ENCODE results near the gene PCCA.

PCCA gene

DNA sequence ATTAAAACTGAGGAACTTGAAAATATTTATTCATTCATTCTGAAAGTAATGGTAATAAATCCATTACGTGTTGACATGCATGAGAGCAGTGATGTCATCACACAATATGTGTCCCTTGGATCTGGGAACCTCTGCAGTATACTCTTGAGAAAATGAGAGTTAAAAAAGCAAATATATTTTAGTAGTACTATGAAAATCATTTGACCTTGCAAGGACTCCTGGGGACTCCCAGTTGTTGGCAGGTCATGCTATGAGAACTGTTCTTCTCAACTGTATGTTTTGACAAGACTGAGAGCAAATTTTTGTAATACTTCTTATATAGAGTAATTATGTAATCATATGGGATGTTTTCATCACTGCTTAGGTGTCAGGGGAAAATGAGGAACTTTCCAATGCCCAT is 249.4 kb downstream of the PCCA start:
- H3K4me3 ChIP-seq (ENCODE audit: low read depth, low read length) = no peak overlapping the region
- peaks cover 2% of the 10 kb centered on the region; the same call in 1 of the 2 replicates for H3K9me3 ChIP-seq (ENCODE audit: control insufficient read depth, insufficient read depth, low read length)
- no peak overlapping the region for H3K27ac ChIP-seq (ENCODE audit: low read depth, low read length)
- no peaks in the 10 kb centered on the region for H3K27me3 ChIP-seq (ENCODE audit: control insufficient read depth, insufficient read depth, low read length)
- no peak overlapping the region for H3K9ac ChIP-seq (ENCODE audit: low read depth, low read length)
- H3K36me3 ChIP-seq (ENCODE audit: control insufficient read depth, insufficient read depth, low read length) = peaks cover 26% of the 10 kb centered on the region
- H3K4me1 ChIP-seq (ENCODE audit: control insufficient read depth, insufficient read depth, low read length) = 0 out of 2 replicates have a peak, but pooled peaks cover 3% of the 10 kb centered on the region

DNA sequence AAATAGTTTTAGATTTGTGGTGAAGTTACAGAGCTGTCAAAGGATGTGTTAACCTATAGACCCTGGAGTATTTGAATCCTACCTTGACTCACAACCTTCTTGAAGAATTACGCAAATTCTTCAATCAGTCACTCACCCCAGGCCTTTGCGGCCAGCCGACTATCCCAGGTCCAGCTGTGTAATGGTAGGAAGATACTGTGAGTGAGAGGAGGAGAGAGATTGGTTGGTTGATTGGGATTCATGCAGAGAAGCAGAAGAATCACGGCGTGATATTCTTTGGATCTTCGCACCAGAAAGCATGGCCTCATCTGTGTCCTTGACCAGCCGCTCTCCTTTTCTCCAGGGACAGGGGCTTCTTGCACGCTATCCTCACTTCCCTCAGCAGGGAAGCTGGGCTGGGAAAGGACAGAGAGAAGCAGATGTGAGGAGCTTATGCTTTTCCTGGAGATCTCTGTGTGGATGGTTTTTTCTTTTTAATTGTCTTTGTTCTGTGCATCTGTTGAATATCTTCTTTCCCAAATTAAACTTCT is 250.6 kb downstream of the PCCA start:
- H3K9ac ChIP-seq (ENCODE audit: low read depth, low read length) = no peak overlapping the region
- H3K9me3 ChIP-seq (ENCODE audit: control insufficient read depth, insufficient read depth, low read length) = peaks cover under 1% of the 10 kb centered on the region; the same call in 1 of the 2 replicates
- no peak overlapping the region for H3K27ac ChIP-seq (ENCODE audit: low read depth, low read length)
- H3K4me3 ChIP-seq (ENCODE audit: low read depth, low read length) = no peak overlapping the region
- H3K4me1 ChIP-seq (ENCODE audit: control insufficient read depth, insufficient read depth, low read length) = 0 out of 2 replicates have a peak, but pooled peaks cover 3% of the 10 kb centered on the region
- peaks cover 20% of the 10 kb centered on the region for H3K36me3 ChIP-seq (ENCODE audit: control insufficient read depth, insufficient read depth, low read length)
- H3K27me3 ChIP-seq (ENCODE audit: control insufficient read depth, insufficient read depth, low read length) = no peaks in the 10 kb centered on the region

DNA sequence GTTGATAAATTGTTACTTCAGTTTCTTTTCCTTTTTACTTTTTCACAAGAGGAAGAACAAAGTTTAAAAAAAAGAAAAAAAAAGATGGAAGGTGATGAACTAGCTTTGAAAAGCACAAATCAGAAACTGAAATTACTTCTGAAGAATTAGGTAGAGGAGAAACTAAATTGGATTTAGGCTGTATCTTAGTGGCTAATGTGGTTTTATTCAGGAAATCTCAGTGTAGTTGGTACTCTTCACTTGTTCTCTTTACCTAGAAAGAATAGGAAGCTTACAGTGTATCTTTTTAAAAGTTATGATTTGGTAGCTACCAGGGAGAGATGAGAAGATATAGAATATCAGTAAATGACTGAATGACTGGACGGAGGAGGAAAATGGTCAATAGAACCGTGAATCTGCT is 252.0 kb downstream of the PCCA start:
- Histone ChIP-seq H3K36me3 (ENCODE audit: control insufficient read depth, insufficient read depth, low read length) (peaks cover 18% of the 10 kb centered on the region), H3K4me3 (ENCODE audit: low read depth, low read length) (no peak overlapping the region), H3K9ac (ENCODE audit: low read depth, low read length) (no peak overlapping the region), H3K27ac (ENCODE audit: low read depth, low read length) (no peak overlapping the region), H3K27me3 (ENCODE audit: control insufficient read depth, insufficient read depth, low read length) (no peaks in the 10 kb centered on the region), H3K4me1 (ENCODE audit: control insufficient read depth, insufficient read depth, low read length) (0 out of 2 replicates have a peak, but pooled peaks cover 3% of the 10 kb centered on the region), H3K9me3 (ENCODE audit: control insufficient read depth, insufficient read depth, low read length) (no peaks in the 10 kb centered on the region)

DNA sequence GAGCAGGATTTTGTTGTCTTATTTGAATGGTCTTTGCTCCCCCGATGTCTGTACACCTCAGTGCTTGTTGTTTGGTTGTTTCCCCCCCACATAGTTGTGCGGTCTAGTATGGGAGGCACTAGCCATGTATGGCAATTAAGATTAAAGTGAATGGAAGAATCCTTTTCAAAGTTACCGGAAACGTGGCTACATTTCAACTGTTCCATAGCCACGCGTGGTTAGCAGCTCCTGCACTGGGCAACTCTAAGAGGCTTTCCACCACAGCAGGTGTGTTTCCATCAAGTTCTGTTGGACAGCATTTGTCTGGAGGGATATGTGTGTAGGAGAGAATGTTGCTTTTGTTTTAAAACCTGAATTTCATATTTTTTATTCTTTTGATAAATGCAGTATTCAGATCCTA is 252.4 kb downstream of the PCCA start:
- Histone ChIP-seq H3K36me3 (ENCODE audit: control insufficient read depth, insufficient read depth, low read length) (peaks cover 18% of the 10 kb centered on the region), H3K9me3 (ENCODE audit: control insufficient read depth, insufficient read depth, low read length) (no peaks in the 10 kb centered on the region), H3K27me3 (ENCODE audit: control insufficient read depth, insufficient read depth, low read length) (no peaks in the 10 kb centered on the region), H3K27ac (ENCODE audit: low read depth, low read length) (no peak overlapping the region), H3K4me3 (ENCODE audit: low read depth, low read length) (no peak overlapping the region), H3K9ac (ENCODE audit: low read depth, low read length) (no peak overlapping the region), H3K4me1 (ENCODE audit: control insufficient read depth, insufficient read depth, low read length) (0 out of 2 replicates have a peak, but pooled peaks cover 3% of the 10 kb centered on the region)

DNA sequence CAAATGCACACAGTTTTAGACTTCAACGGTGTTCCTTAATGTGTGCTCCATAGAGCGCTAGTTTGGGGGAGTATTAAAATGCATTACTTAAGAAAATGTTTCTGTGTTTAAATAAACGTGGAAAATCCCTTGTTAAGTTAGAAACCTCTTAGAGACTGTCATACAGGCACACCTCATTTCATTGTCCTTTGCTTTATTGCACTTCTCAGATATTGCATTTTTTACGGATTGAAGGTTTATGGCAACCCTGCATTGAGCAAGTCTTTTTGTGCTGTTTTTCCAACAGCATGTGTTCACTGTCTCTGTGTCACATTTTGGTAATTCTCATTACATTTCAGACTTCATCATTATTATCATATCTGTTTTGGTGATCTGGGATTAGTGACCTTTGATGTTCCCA is 255.7 kb downstream of the PCCA start:
- Histone ChIP-seq H3K4me1 (ENCODE audit: control insufficient read depth, insufficient read depth, low read length) (no peaks in the 10 kb centered on the region), H3K9me3 (ENCODE audit: control insufficient read depth, insufficient read depth, low read length) (no peaks in the 10 kb centered on the region), H3K27ac (ENCODE audit: low read depth, low read length) (no peak overlapping the region), H3K27me3 (ENCODE audit: control insufficient read depth, insufficient read depth, low read length) (no peaks in the 10 kb centered on the region), H3K36me3 (ENCODE audit: control insufficient read depth, insufficient read depth, low read length) (peaks cover 18% of the 10 kb centered on the region), H3K9ac (ENCODE audit: low read depth, low read length) (no peak overlapping the region), H3K4me3 (ENCODE audit: low read depth, low read length) (no peak overlapping the region)

DNA sequence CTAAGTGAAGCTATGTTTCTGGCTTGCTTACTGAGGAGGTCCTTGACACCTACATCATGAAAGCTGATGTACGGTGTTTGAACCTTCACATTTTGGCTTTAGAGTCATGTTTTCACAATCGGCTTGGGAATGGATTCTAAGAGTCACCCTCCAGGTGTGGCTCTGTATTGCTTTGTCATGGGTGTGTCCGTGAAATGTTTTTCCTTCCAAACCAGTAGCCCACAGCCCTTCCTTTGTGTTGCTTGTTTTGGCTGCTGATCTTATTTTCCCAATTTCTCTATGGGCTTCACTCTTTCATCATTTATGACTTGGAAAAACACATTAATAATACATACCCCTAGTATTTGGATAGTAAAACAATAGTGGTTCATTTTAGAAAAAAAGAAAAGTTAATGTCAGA is 259.1 kb downstream of the PCCA start:
- Histone ChIP-seq H3K27ac (ENCODE audit: low read depth, low read length) (no peak overlapping the region), H3K9me3 (ENCODE audit: control insufficient read depth, insufficient read depth, low read length) (no peaks in the 10 kb centered on the region), H3K4me1 (ENCODE audit: control insufficient read depth, insufficient read depth, low read length) (no peaks in the 10 kb centered on the region), H3K9ac (ENCODE audit: low read depth, low read length) (no peak overlapping the region), H3K4me3 (ENCODE audit: low read depth, low read length) (no peak overlapping the region), H3K27me3 (ENCODE audit: control insufficient read depth, insufficient read depth, low read length) (no peaks in the 10 kb centered on the region), H3K36me3 (ENCODE audit: control insufficient read depth, insufficient read depth, low read length) (no peaks in the 10 kb centered on the region)

DNA sequence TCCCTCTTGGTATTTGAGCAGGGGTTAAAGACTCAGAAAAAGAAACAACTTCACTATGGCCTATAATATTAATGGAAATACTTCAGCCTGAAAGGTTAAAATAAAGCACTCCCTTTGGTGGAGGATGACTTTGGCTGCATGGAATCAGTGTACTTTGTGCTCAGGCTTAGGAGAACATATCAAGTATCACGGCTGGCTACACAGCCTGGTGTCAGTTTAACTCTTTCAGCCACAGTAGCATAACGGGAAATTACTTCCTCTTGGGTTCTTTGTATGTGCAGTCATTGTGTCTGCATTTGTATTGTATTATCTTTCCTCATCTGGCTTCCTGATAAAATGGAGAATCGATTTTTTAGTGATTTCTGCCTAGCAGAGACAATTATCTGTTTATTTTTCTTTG is 260.7 kb downstream of the PCCA start:
- no peaks in the 10 kb centered on the region for H3K27me3 ChIP-seq (ENCODE audit: control insufficient read depth, insufficient read depth, low read length)
- H3K27ac ChIP-seq (ENCODE audit: low read depth, low read length) = no peak overlapping the region
- no peaks in the 10 kb centered on the region for H3K4me1 ChIP-seq (ENCODE audit: control insufficient read depth, insufficient read depth, low read length)
- no peaks in the 10 kb centered on the region for H3K36me3 ChIP-seq (ENCODE audit: control insufficient read depth, insufficient read depth, low read length)
- no peak overlapping the region for H3K4me3 ChIP-seq (ENCODE audit: low read depth, low read length)
- H3K9ac ChIP-seq (ENCODE audit: low read depth, low read length) = no peak overlapping the region
- no peaks in the 10 kb centered on the region for H3K9me3 ChIP-seq (ENCODE audit: control insufficient read depth, insufficient read depth, low read length)

DNA sequence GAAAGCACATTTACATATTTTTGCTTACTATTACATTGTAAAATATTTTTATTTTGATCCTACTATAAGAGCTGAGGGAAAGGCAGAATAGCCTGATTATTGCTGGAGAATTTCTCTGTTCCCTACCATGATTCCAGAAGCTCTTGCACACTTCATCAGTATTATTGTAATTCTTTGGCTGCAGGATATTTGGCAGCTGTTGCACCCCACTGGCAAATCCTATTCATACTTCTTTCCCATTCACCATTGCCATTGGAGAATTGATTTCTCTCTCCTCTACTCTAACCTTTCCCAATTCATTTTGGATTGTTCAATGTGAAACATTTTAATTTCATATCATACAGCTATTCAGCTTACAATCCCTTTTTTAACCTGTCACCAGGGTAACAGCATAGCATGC is 261.7 kb downstream of the PCCA start:
- Histone ChIP-seq H3K36me3 (ENCODE audit: control insufficient read depth, insufficient read depth, low read length) (no peaks in the 10 kb centered on the region), H3K4me3 (ENCODE audit: low read depth, low read length) (no peak overlapping the region), H3K27ac (ENCODE audit: low read depth, low read length) (no peak overlapping the region)

DNA sequence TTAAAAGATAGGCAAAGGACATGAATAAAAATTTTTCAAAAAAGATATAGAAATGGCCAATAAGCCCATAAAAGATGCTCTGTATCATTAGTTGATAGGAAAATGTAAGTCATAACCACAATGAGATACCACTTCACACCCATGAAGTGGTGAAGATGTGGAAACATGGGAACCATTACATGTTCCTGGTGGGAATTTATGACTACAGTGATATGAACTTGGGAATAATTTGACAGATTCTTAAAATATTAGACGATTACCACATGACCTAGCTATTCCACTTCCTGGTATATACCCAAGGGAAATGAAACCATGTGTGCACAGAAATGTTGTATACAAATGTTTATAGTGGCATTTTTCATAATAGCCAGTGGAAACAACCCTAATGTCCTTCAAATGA is 267.5 kb downstream of the PCCA start:
- no peaks in the 10 kb centered on the region for H3K27me3 ChIP-seq (ENCODE audit: control insufficient read depth, insufficient read depth, low read length)
- peaks cover 14% of the 10 kb centered on the region for H3K4me1 ChIP-seq (ENCODE audit: control insufficient read depth, insufficient read depth, low read length)
- no peak overlapping the region for H3K9ac ChIP-seq (ENCODE audit: low read depth, low read length)
- no peaks in the 10 kb centered on the region for H3K9me3 ChIP-seq (ENCODE audit: control insufficient read depth, insufficient read depth, low read length)
- no peaks in the 10 kb centered on the region for H3K36me3 ChIP-seq (ENCODE audit: control insufficient read depth, insufficient read depth, low read length)
- no peak overlapping the region for H3K27ac ChIP-seq (ENCODE audit: low read depth, low read length)
- no peak overlapping the region for H3K4me3 ChIP-seq (ENCODE audit: low read depth, low read length)

More for the DNA sequence above, 261.7 kb downstream of the PCCA start:
- Histone ChIP-seq H3K9ac (ENCODE audit: low read depth, low read length) (no peak overlapping the region), H3K27me3 (ENCODE audit: control insufficient read depth, insufficient read depth, low read length) (no peaks in the 10 kb centered on the region), H3K4me1 (ENCODE audit: control insufficient read depth, insufficient read depth, low read length) (no peaks in the 10 kb centered on the region), H3K9me3 (ENCODE audit: control insufficient read depth, insufficient read depth, low read length) (no peaks in the 10 kb centered on the region)

DNA sequence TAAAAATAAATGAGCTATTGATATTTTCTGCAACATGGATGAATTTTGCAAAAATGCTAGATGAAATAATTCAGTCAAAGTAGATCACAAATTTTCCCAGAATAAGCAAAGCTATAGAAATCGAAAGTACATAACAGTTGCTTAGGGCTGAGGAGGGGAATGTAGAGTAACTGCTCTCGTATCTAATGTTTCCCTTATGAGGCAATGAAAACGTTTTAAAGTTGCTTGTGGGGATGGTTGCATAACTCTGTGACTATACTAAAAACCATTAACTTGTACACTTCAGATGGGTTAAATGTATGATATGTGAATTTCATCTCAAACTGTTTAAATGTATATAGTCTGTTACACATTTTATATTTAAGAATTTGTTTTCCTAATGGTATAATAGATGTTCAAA is 268.0 kb downstream of the PCCA start:
- no peak overlapping the region for H3K27ac ChIP-seq (ENCODE audit: low read depth, low read length)
- no peaks in the 10 kb centered on the region for H3K27me3 ChIP-seq (ENCODE audit: control insufficient read depth, insufficient read depth, low read length)
- no peak overlapping the region for H3K4me3 ChIP-seq (ENCODE audit: low read depth, low read length)
- H3K36me3 ChIP-seq (ENCODE audit: control insufficient read depth, insufficient read depth, low read length) = no peaks in the 10 kb centered on the region
- peaks cover 14% of the 10 kb centered on the region for H3K4me1 ChIP-seq (ENCODE audit: control insufficient read depth, insufficient read depth, low read length)
- H3K9ac ChIP-seq (ENCODE audit: low read depth, low read length) = no peak overlapping the region
- no peaks in the 10 kb centered on the region for H3K9me3 ChIP-seq (ENCODE audit: control insufficient read depth, insufficient read depth, low read length)

DNA sequence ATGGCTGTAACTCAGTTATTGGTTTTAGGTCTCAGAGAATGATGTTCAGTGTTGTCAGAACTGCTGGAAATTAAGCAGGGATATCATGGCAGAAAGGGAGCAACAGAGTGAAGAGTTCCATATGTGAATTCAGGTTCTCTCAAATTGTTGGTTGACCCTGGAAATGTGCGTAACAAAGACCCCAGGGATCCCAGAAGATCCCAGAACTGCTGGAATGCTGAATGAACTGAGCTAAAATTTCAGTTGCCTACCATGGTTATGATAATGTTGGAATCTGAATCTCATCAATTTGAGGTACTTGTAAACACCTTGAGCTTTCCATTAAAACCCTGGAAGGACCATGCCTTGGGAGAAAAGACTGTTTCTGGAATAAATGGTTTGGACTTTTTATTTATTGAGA is 268.9 kb downstream of the PCCA start:
- H3K9ac ChIP-seq (ENCODE audit: low read depth, low read length) = no peak overlapping the region
- no peaks in the 10 kb centered on the region for H3K9me3 ChIP-seq (ENCODE audit: control insufficient read depth, insufficient read depth, low read length)
- peaks cover 21% of the 10 kb centered on the region for H3K4me1 ChIP-seq (ENCODE audit: control insufficient read depth, insufficient read depth, low read length)

More for the DNA sequence above, 268.9 kb downstream of the PCCA start:
- no peaks in the 10 kb centered on the region for H3K36me3 ChIP-seq (ENCODE audit: control insufficient read depth, insufficient read depth, low read length)
- H3K27me3 ChIP-seq (ENCODE audit: control insufficient read depth, insufficient read depth, low read length) = no peaks in the 10 kb centered on the region
- H3K4me3 ChIP-seq (ENCODE audit: low read depth, low read length) = peak overlapping the region; percentile 15; the same call in 1 of the 2 replicates
- H3K27ac ChIP-seq (ENCODE audit: low read depth, low read length) = no peak overlapping the region

All from HUES48 (cell line).